K562 (cell line): ENCODE measurements around the gene AKT1S1. TPM values are rescaled to one million over a fixed set of nuclear protein-coding genes. Genes with fewer than 3 reads are reported as not detected.
A peak's percentile ranks its signal among the peaks of the same experiment; 100 is the strongest.

Experiments used
- ATAC-seq: fragments of 200-7000 bp; cut with Tn5 transposase; 3 replicates; pipeline ENCODE4 v1.9.1; 2020; ENCODE audit warnings: moderate library complexity
- BruUV-seq: library from RNA; stranded (reverse); fragments of 400-500 nt; replicated peaks from 2 replicates; lab custom pipeline; 2021; lab: Mats Ljungman, UMichigan
- CTCF ChIA-PET: fragments of 300-600 bp; formaldehyde crosslinking; extraction: SDS; loops from one replicate; lab custom pipeline; 2021; ENCODE audit warnings: low intra/inter-chr PET ratio; lab: Yijun Ruan, JAX
- POLR2A ChIA-PET: fragments of 300-600, 350-650 bp; sonication (Branson Sonifier 250); formaldehyde crosslinking; extraction: SDS; loops from one replicate; lab custom pipeline; 2021; ENCODE audit warnings: antibody characterized with exemption, inconsistent platforms; lab: Yijun Ruan, JAX
- DNase-seq, 4 experiments: peaks; one replicate each; pipeline versions ENCODE4 v3.0.0 to v3.0.0-alpha.2; 2011 to 2018; ENCODE audit warnings: low spot score in 3 of 4, mixed read lengths in 3 of 4; ENCODE audit errors: extremely low read depth in 1 of 4
- FAIRE-seq: peaks from 2 replicates; lab custom pipeline; 2011; peaks lifted over from hg19 to GRCh38; lab: Jason Lieb, UNC
- H2AFZ ChIP-seq: 2 replicates; pipeline ENCODE4 v1.6.0; 2011; ENCODE audit warnings: low read depth, low read length, control low read depth, inconsistent platforms
- H3K27ac ChIP-seq: fragments of 200-600 bp; 3 replicates; pipeline ENCODE4 v1.8.0; 2011; ENCODE audit warnings: low read depth, mild to moderate bottlenecking, control low read depth, inconsistent platforms, low read length, moderate library complexity, mixed read lengths; ENCODE audit errors: extremely low read depth
- H3K27me3 ChIP-seq, 2 experiments: fragments of 300-600 bp in 1 of 2; 2 replicates in 1 of 2; 3 replicates in 1 of 2; pipeline versions ENCODE4 v1.6.0 to v1.8.0; 2011; ENCODE audit warnings: inconsistent platforms in 2 of 2, low read length in 2 of 2, mild to moderate bottlenecking in 1 of 2, mixed read lengths in 1 of 2, moderate library complexity in 1 of 2; ENCODE audit not compliant: control insufficient read depth in 2 of 2, insufficient read depth in 2 of 2
- H3K36me3 ChIP-seq: fragments of 300-600 bp; 3 replicates; pipeline ENCODE4 v1.8.0; 2011; ENCODE audit warnings: mild to moderate bottlenecking, low read length, inconsistent platforms; ENCODE audit not compliant: control insufficient read depth, insufficient read depth
- H3K4me1 ChIP-seq, 2 experiments: fragments of 200-600 bp in 1 of 2; replicated peaks in 1 of 2; 2 replicates in 1 of 2; 3 replicates in 1 of 2; pipeline versions ENCODE4 v1.5.1 to v1.8.0; 2011; ENCODE audit warnings: inconsistent platforms in 2 of 2, low read length in 2 of 2, mild to moderate bottlenecking in 1 of 2, mixed read lengths in 1 of 2, moderate library complexity in 1 of 2; ENCODE audit not compliant: control insufficient read depth in 2 of 2, insufficient read depth in 2 of 2
- H3K4me2 ChIP-seq: 2 replicates; pipeline ENCODE4 v1.6.1; 2011; ENCODE audit warnings: low read length, control low read depth, inconsistent platforms, mixed read lengths; ENCODE audit not compliant: insufficient read depth
- H3K4me3 ChIP-seq: fragments of 200-600 bp; sonication (generic), shearing (Covaris generic); 2 replicates; pipeline ENCODE4 v1.5.1; 2016; ENCODE audit warnings: control low read depth, inconsistent platforms
- H3K79me2 ChIP-seq: fragments of 200-600 bp; 3 replicates; pipeline ENCODE4 v1.8.0; 2011; ENCODE audit warnings: low read length, inconsistent platforms; ENCODE audit not compliant: control insufficient read depth, insufficient read depth
- H3K9ac ChIP-seq, 2 experiments: 2 replicates each; pipeline versions ENCODE4 v1.6.0 to v1.6.1; 2011; ENCODE audit warnings: low read depth in 2 of 2, low read length in 2 of 2, control low read depth in 1 of 2, inconsistent platforms in 1 of 2, mild to moderate bottlenecking in 1 of 2, mixed read lengths in 1 of 2; ENCODE audit not compliant: insufficient read depth in 1 of 2
- H3K9me1 ChIP-seq: one replicate; pipeline ENCODE4 v1.6.0; 2011; ENCODE audit warnings: inconsistent platforms, mild to moderate bottlenecking, low read length, moderate library complexity; ENCODE audit not compliant: control insufficient read depth, insufficient read depth
- H3K9me3 ChIP-seq: replicated peaks from 2 replicates; pipeline ENCODE4 v1.5.1; 2011; ENCODE audit warnings: low read depth, low read length, inconsistent platforms; ENCODE audit not compliant: control insufficient read depth, insufficient read depth
- H4K20me1 ChIP-seq: replicated peaks from 2 replicates; pipeline ENCODE4 v1.6.1; 2011; ENCODE audit warnings: low read length, inconsistent platforms, mixed read lengths; ENCODE audit not compliant: control insufficient read depth, insufficient read depth
- ATF1 ChIP-seq, 2 experiments: fragments of 450-650 bp in 1 of 2; IDR thresholded peaks; 2 replicates each; pipeline ENCODE4 v1.6.1; 2016; ENCODE audit warnings: missing compliant biosample characterization in 1 of 2, missing genetic modification characterization in 1 of 2
- BCOR ChIP-seq: fragments of 450-650 bp; IDR thresholded peaks from 2 replicates; pipeline ENCODE4 v1.6.1; 2016
- CBX2 ChIP-seq: fragments of 200-600 bp; sonication (generic); IDR thresholded peaks from one replicate; pipeline ENCODE4 v1.6.1; 2012; ENCODE audit warnings: mild to moderate bottlenecking, low read length, inconsistent platforms; ENCODE audit not compliant: insufficient read depth, poor library complexity, severe bottlenecking
- DPF2 ChIP-seq: fragments of 450-650 bp; IDR thresholded peaks from 2 replicates; pipeline ENCODE4 v1.6.1; 2016
- HLTF ChIP-seq: fragments of 450-650 bp; IDR thresholded peaks from 2 replicates; pipeline ENCODE4 v1.6.1; 2016
- KAT8 ChIP-seq: fragments of 450-650 bp; IDR thresholded peaks from 2 replicates; pipeline ENCODE4 v1.6.1; 2016; ENCODE audit warnings: low read depth, mild to moderate bottlenecking
- RBM25 ChIP-seq: fragments of 200-400 bp; formaldehyde crosslinking; IDR thresholded peaks from 2 replicates; pipeline ENCODE4 v1.6.1; 2018; ENCODE audit warnings: low read length, low read depth, moderate library complexity; ENCODE audit not compliant: severe bottlenecking
- SMARCA4 ChIP-seq: fragments of 450-650 bp; IDR thresholded peaks from 2 replicates; pipeline ENCODE4 v1.6.1; 2016
- TEAD4 ChIP-seq, 2 experiments: sonication (generic) in 1 of 2; formaldehyde crosslinking in 1 of 2; IDR thresholded peaks; 2 replicates each; pipeline versions ENCODE4 v1.6.1 to v1.8.0; 2012 to 2022; ENCODE audit warnings: borderline replicate concordance in 1 of 2, inconsistent platforms in 1 of 2, low read length in 1 of 2, mild to moderate bottlenecking in 1 of 2, missing genetic modification reagents in 1 of 2
- TRIM24 ChIP-seq, 2 experiments: fragments of 450-650 bp; IDR thresholded peaks; 2 replicates each; pipeline ENCODE4 v1.6.1; 2016
- USF2 ChIP-seq: sonication (generic); formaldehyde crosslinking; IDR thresholded peaks from 2 replicates; pipeline ENCODE4 v1.5.0; 2020; ENCODE audit warnings: missing genetic modification reagents
- WGBS: fragments of 100-300 bp; shearing (Covaris generic); methylation state at CpG from one replicate; pipeline ENCODE4 v1.1.6; 2016; ENCODE audit warnings: low coverage, mixed read lengths; ENCODE audit not compliant: insufficient coverage; ENCODE audit errors: missing lambda C conversion rate; 5-methylcytosine and 5-hydroxymethylcytosine counted together
- in situ Hi-C: fragments of 300-500 bp; cut with MboI; formaldehyde crosslinking; loops from 4 replicates; pipeline ENCODE4 v1.15.0; 2018; ENCODE audit warnings: inconsistent platforms, mixed read lengths
- intact Hi-C: fragments of 100-400 bp; cut with micrococcal nuclease; formaldehyde crosslinking; loops from 2 replicates; pipeline ENCODE4 v1.14.2; 2022
- polyA plus RNA-seq, 8 experiments: library from polyadenylated mRNA; depleted of rRNA in 4 of 8; stranded (reverse) in 5 of 8; unstranded in 3 of 8; fragments of >200 nt; fragmentation: Nextera tagmentation in 2 of 8; fragmentation: Illumina TruSeq in 1 of 8; extraction: Ambion mirVana in 2 of 8; extraction: Trizol in 1 of 8; gene quantifications; 2 replicates each; pipeline versions ENCODE4 v1.2.1 to v1.2.3, GENCODE V29; 2011 to 2014; ENCODE audit warnings: inconsistent platforms in 1 of 8, missing spikeins in 1 of 8
- total RNA-seq, 7 experiments: library from RNA; depleted of rRNA in 6 of 7; stranded (reverse); fragments of >200 nt in 6 of 7; fragmentation: Illumina TruSeq in 2 of 7; extraction: Trizol in 2 of 7; gene quantifications; 2 replicates each; pipeline versions ENCODE4 v1.2.1 to v1.2.3, GENCODE V29; 2011 to 2021; ENCODE audit warnings: low replicate concordance in 1 of 7
- TF ChIP-seq, protein P1 (sequence below), 2 experiments: fragments of 450-650 bp in 1 of 2; sonication (generic) in 1 of 2; formaldehyde crosslinking in 1 of 2; IDR thresholded peaks; 2 replicates each; pipeline versions ENCODE4 v1.7.1 to v1.9.0; 2016 to 2022; ENCODE audit warnings: inconsistent platforms in 1 of 2, mild to moderate bottlenecking in 1 of 2, missing genetic modification reagents in 1 of 2

AKT1S1 gene
- total and polyA plus RNA-seq, 9 of the 15 experiments (the other 6 are each of a cell fraction or from before 2014, with no cell fraction given), result 1.2 to 50.3 (median 17.1) TPM

- ChIA-PET POLR2A (interaction anchor here (0.6 to 3.0 kb wide), 5 partner anchors 8 to 282 kb away, joined by 3 to 16 read pairs (median 3); partner anchors contain the start of gene PTOV1), CTCF (no interaction called here)
- BruUV-seq, result no TSS peak
- H3K27me3 ChIP-seq, result no peaks in the 10 kb centered on the region
- peak overlapping the region; percentile 99; the same call in 2 of the 3 replicates for H3K27ac ChIP-seq
- peaks cover 16 to 75% of the 10 kb centered on the region in 2 experiments; a peak in 4 of 5 replicates for H3K4me1 ChIP-seq
- in situ Hi-C loops (loop anchor here (10.0 kb wide), 1 partner anchor 380 kb away; the partner anchor contains the start of gene RPS11), intact Hi-C loops (loop anchor here (10.0 kb wide), 1 partner anchor 160 kb away; no protein-coding TSS in a partner anchor)
- FAIRE-seq (no peak), DNase-seq (no peak), ATAC-seq (no peak)
- H4K20me1 ChIP-seq, result no peaks in the 10 kb centered on the region
- no peak overlapping the region for H2AFZ ChIP-seq
- 84% methylated on average over 10 of the region's 11 CpGs for WGBS
- H3K9ac ChIP-seq, result peak overlapping the region; percentile 98 to 99; a peak in 3 of 4 replicates
- H3K9me3 ChIP-seq, result no peaks in the 10 kb centered on the region
- peaks cover 43% of the 10 kb centered on the region for H3K79me2 ChIP-seq
- H3K4me3 ChIP-seq, result peak overlapping the region; percentile 84
- H3K36me3 ChIP-seq, result peaks cover 50% of the 10 kb centered on the region
- H3K4me2 ChIP-seq, result peak overlapping the region; percentile 99
- H3K9me1 ChIP-seq, result peaks cover 4% of the 10 kb centered on the region
- TF ChIP-seq DPF2 (no peak), TRIM24 (IDR thresholded peaks at IDR 0.05) (no peak), RBM25 (peak; percentile 21), KAT8 (no peak), SMARCA4 (no peak), CBX2 (no peak), TEAD4 (IDR thresholded peaks at IDR 0.05; ENCODE audit: low read length) (no peak), TEAD4 (CRISPR knock-in tag; IDR thresholded peaks at IDR 0.05; ENCODE audit: borderline replicate concordance) (no peak), BCOR (peak; percentile 71), ATF1 (CRISPR knock-in tag; IDR thresholded peaks at IDR 0.05) (no peak), ATF1 (tag; IDR thresholded peaks at IDR 0.05) (no peak), USF2 (CRISPR knock-in tag) (no peak), HLTF (no peak)
- TF ChIP-seq, protein P1, sequence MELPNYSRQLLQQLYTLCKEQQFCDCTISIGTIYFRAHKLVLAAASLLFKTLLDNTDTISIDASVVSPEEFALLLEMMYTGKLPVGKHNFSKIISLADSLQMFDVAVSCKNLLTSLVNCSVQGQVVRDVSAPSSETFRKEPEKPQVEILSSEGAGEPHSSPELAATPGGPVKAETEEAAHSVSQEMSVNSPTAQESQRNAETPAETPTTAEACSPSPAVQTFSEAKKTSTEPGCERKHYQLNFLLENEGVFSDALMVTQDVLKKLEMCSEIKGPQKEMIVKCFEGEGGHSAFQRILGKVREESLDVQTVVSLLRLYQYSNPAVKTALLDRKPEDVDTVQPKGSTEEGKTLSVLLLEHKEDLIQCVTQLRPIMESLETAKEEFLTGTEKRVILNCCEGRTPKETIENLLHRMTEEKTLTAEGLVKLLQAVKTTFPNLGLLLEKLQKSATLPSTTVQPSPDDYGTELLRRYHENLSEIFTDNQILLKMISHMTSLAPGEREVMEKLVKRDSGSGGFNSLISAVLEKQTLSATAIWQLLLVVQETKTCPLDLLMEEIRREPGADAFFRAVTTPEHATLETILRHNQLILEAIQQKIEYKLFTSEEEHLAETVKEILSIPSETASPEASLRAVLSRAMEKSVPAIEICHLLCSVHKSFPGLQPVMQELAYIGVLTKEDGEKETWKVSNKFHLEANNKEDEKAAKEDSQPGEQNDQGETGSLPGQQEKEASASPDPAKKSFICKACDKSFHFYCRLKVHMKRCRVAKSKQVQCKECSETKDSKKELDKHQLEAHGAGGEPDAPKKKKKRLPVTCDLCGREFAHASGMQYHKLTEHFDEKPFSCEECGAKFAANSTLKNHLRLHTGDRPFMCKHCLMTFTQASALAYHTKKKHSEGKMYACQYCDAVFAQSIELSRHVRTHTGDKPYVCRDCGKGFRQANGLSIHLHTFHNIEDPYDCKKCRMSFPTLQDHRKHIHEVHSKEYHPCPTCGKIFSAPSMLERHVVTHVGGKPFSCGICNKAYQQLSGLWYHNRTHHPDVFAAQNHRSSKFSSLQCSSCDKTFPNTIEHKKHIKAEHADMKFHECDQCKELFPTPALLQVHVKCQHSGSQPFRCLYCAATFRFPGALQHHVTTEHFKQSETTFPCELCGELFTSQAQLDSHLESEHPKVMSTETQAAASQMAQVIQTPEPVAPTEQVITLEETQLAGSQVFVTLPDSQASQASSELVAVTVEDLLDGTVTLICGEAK (IDR thresholded peaks at IDR 0.05), result no peak
- TF ChIP-seq, protein P1 (CRISPR knock-in tag; IDR thresholded peaks at IDR 0.05), result no peak
These were observed 2.5 kb downstream of the AKT1S1 start for GRCh38 chr19:49874503-49875157.
